ENCODE measurements around the gene FMNL3.
"Not testable (repeated sequence)": the region's sequence is repeated elsewhere in the genome, so short reads cannot be mapped to it uniquely, and the experiment has no call there.

GRCh38 chr12:49610785-49611184 is 96.4 kb downstream of the FMNL3 start:
- not testable (repeated sequence) for TF ChIP-seq CTCF (IDR thresholded peaks at IDR 0.05); POLR2A (IDR thresholded peaks at IDR 0.05); POLR2AphosphoS5 (IDR thresholded peaks at IDR 0.05; ENCODE audit: insufficient read depth in 1 of 2, low read depth in 1 of 2)

Measured in vagina (tissue), 2 donors.